Measurements from ENCODE around the gene ZNF316. TPM values are rescaled to one million over a fixed set of nuclear protein-coding genes. Genes with fewer than 3 reads are reported as not detected.

The ZNF316 gene
- total RNA-seq, 4 donors from 2014 or later: 21.9 to 32.8 (median 26.0) TPM

- TF ChIP-seq POLR2AphosphoS5 (IDR thresholded peaks at IDR 0.05) (no peak), POLR2A (IDR thresholded peaks at IDR 0.05) (no peak), EP300 (IDR thresholded peaks at IDR 0.05) (no peak)
- TF ChIP-seq, protein P1, sequence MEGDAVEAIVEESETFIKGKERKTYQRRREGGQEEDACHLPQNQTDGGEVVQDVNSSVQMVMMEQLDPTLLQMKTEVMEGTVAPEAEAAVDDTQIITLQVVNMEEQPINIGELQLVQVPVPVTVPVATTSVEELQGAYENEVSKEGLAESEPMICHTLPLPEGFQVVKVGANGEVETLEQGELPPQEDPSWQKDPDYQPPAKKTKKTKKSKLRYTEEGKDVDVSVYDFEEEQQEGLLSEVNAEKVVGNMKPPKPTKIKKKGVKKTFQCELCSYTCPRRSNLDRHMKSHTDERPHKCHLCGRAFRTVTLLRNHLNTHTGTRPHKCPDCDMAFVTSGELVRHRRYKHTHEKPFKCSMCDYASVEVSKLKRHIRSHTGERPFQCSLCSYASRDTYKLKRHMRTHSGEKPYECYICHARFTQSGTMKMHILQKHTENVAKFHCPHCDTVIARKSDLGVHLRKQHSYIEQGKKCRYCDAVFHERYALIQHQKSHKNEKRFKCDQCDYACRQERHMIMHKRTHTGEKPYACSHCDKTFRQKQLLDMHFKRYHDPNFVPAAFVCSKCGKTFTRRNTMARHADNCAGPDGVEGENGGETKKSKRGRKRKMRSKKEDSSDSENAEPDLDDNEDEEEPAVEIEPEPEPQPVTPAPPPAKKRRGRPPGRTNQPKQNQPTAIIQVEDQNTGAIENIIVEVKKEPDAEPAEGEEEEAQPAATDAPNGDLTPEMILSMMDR (IDR thresholded peaks at IDR 0.05): no peak
- Histone ChIP-seq H3K36me3 (peaks cover 0 to 23% of the 10 kb centered on the region in 2 donors), H3K4me1 (peaks cover 0 to 23% (median 4%) of the 10 kb centered on the region in 3 donors), H3K27me3 (no peaks in the 10 kb centered on the region), H3K27ac (peak overlapping the region in 3 of 4 donors; percentile 13 to 71 (median 41)), H3K4me3 (peak overlapping the region; percentile 66 to 83), H3K9me3 (no peaks in the 10 kb centered on the region)
- WGBS, 2 donors (ENCODE audit: low coverage in 1 of 2): 85% methylated on average over 5 of the region's 63 CpGs; no CpG with 5 or more reads in 1 of the 2 donors
- ATAC-seq: peak; percentile 25
Measured at GRCh38 chr7:6615723-6616555, 21.2 kb upstream of the ZNF316 start.

DNA sequence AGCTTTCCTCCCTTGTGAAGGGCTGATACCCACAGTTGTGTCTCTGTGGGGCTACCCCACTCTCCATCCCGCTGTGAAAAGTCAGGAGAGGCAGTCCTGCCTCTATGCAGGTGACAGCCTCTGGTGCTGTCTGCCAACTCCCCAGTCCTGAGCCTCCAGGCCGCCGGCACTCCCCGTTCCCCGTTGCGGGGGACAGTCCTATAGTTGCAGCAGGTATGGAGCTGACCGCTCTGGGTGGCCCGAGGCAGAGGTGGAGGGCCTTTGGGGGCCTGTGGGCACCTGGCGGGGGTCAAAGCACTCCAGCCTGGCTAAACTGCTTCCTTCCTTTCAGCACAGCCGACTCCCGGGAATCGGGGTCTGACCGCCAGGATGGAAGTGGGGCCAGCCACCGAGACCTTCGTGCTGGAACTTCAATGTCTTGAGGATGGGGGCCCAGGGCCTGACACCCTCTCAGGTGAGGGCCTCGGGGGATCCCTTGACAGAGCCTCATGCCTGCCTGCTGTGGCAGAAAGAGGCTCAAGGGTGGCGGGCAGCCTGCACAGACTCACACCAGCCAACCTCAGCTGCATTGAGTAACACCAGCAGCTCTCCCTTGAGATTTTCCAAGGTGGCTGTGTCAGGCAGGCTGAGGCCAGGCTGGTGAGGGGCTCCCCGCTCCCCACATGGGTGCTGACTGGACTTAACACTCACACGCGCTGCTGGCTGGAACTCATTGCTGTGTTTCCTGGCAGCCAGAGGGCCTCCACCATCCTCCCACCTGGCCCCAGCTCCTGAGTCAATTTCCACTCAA is 20.1 kb upstream of the ZNF316 start:
- TF ChIP-seq, protein P1 (IDR thresholded peaks at IDR 0.05): no peak
- no peak for TF ChIP-seq POLR2AphosphoS5 (IDR thresholded peaks at IDR 0.05)
- TF ChIP-seq EP300 (IDR thresholded peaks at IDR 0.05): no peak
- TF ChIP-seq POLR2A (IDR thresholded peaks at IDR 0.05): no peak
- peaks cover 0 to 23% (median 4%) of the 10 kb centered on the region in 3 donors for H3K4me1 ChIP-seq
- H3K27ac ChIP-seq: no peak overlapping the region
- 70 to 80% methylated on average over 1 to 4 of the region's 20 CpGs for whole genome bisulfite sequencing, 2 donors (ENCODE audit: low coverage in 1 of 2)
- ATAC-seq: no peak
- no peak overlapping the region for H3K4me3 ChIP-seq
- H3K27me3 ChIP-seq: no peaks in the 10 kb centered on the region
- H3K9me3 ChIP-seq: no peaks in the 10 kb centered on the region
- H3K36me3 ChIP-seq: peaks cover 0 to 33% of the 10 kb centered on the region in 2 donors

GRCh38 chr7:6618621-6619020 is 18.5 kb upstream of the ZNF316 start:
- no peak for ATAC-seq
- 63 to 76% methylated on average over 3 to 4 of the region's 4 CpGs for WGBS, 2 donors (ENCODE audit: low coverage in 1 of 2)
- TF ChIP-seq POLR2A (IDR thresholded peaks at IDR 0.05): no peak
- TF ChIP-seq EP300 (IDR thresholded peaks at IDR 0.05): no peak
- no peak for TF ChIP-seq POLR2AphosphoS5 (IDR thresholded peaks at IDR 0.05)
- TF ChIP-seq, protein P1 (IDR thresholded peaks at IDR 0.05): no peak
- H3K36me3 ChIP-seq: peaks cover 0 to 48% of the 10 kb centered on the region in 2 donors
- H3K4me3 ChIP-seq: no peak overlapping the region
- no peaks in the 10 kb centered on the region for H3K27me3 ChIP-seq
- H3K9me3 ChIP-seq: no peaks in the 10 kb centered on the region
- H3K27ac ChIP-seq: no peak overlapping the region
- H3K4me1 ChIP-seq: peaks cover 0 to 23% (median 4%) of the 10 kb centered on the region in 3 donors

GRCh38 chr7:6619961-6620360 is 17.2 kb upstream of the ZNF316 start:
- H3K36me3 ChIP-seq: peaks cover 0 to 60% of the 10 kb centered on the region in 2 donors
- H3K4me3 ChIP-seq: no peak overlapping the region
- no peak for TF ChIP-seq POLR2A (IDR thresholded peaks at IDR 0.05)
- TF ChIP-seq POLR2AphosphoS5 (IDR thresholded peaks at IDR 0.05): no peak
- no peak for TF ChIP-seq EP300 (IDR thresholded peaks at IDR 0.05)
- H3K9me3 ChIP-seq: no peaks in the 10 kb centered on the region
- H3K27me3 ChIP-seq: no peaks in the 10 kb centered on the region
- no peak overlapping the region for H3K27ac ChIP-seq
- ATAC-seq: no peak
- 85 to 90% methylated on average over 2 to 3 of the region's 3 CpGs for WGBS, 2 donors (ENCODE audit: low coverage in 1 of 2)
- peaks cover 0 to 18% (median 4%) of the 10 kb centered on the region in 3 donors for H3K4me1 ChIP-seq

Measured in gastroesophageal sphincter (tissue), 4 donors.